ENCODE measurements around the gene SLITRK6.
"Not testable (repeated sequence)": the region's sequence is repeated elsewhere in the genome, so short reads cannot be mapped to it uniquely, and the experiment has no call there.

SLITRK6 gene

DNA sequence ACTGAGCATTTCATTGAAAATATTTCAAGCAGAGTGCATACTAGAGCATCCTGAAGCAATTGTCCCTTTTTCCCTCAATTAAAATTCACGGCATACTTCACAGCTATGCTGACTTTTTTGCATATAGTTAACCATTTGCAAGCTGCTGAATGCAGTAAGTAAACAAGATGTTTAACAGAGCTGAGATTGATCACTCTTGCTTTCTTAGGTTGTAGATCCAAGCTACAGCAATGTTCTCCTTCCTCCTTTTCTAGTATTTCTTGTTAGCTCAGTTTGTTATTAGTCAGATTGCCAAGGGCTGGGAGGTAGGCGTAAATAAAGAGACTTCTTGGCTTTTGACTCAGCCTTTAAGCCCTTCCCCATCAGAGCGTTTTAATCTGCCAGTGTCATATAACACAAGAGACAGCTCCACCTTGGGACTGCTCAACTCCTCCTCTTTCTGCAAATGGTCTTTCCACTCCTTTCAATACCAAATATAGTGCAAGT lies at the start of gene SLITRK6:
TSS of gene SLITRK6 (minus strand) at position 323 of the 486 bp plus-strand sequence. CDS start 2,911 bp downstream, outside the sequence.
- no peak for DNase-seq

DNA sequence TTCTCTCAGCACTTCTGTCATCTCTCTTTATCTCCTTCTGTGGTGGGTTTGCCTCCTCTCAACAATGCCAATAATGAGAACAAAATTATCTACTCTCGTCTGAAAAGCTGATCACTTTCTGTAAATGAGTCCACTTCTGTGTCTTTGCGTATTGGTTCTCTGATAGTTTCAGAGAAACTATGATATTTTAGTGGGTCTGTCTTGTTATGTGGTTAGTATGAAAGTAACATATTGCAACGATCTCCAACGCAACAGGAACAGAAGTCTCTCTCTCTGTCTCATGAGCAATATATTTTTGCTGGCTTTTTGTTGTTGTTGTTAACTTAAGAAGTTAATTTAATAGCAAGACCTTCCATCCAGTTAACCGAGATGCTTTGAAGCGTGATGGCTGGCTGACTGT lies 47.8 kb upstream of the SLITRK6 start:
- DNase-seq: no peak

- DNase-seq: no peak
Measured at GRCh38 chr13:85841427-85841826, 42.2 kb upstream of the SLITRK6 start.

GRCh38 chr13:85833921-85834320 lies 34.7 kb upstream of the SLITRK6 start:
- DNase-seq: no peak

DNA sequence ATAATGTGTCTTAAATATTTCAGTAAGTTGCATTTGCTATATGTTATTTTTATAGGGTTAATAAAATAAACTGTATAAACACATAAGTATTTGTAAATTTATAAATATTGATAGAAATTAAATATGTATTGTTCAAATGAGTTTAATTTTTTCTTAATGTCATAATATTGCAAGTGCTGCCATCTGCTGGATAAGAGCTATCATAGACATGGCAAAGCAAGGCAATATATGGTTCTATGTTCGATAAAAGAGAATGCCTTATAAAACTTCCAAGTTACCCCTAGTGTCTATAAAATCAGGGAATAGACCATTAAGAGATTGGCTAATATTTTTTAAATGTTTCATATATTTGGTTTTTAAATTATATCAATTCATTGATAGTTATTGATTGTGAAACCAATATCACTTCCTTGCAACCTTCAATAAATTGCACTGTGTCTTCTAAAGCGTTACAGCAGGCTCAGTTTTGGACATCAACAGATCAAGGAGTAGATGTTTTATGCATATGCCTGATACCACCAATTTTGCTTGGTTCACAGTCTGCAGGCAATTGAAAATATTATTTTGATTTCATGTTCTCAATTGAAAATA lies 29.0 kb upstream of the SLITRK6 start:
- DNase-seq: no peak

- DNase-seq: no peak
Measured at GRCh38 chr13:85825454-85825853, 26.2 kb upstream of the SLITRK6 start.

DNA sequence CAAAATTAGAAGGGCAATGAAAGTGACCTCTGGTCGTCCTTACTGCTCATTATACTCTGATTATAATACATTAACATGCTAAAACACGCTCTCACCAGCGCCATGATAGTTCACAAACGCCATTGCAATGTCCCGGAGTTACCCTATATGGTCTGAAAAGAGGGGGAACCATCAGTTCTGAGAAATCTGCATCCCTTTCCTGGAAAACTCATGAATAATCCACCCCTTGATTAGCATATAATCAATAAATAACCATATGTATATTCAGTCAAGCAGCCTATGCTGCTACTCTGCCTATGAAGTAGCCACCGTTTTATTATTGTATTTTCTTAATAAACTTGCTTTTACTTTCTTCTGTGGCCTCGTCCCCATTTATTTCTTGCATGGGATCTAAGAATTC lies 24.6 kb upstream of the SLITRK6 start:
- no peak for DNase-seq

DNA sequence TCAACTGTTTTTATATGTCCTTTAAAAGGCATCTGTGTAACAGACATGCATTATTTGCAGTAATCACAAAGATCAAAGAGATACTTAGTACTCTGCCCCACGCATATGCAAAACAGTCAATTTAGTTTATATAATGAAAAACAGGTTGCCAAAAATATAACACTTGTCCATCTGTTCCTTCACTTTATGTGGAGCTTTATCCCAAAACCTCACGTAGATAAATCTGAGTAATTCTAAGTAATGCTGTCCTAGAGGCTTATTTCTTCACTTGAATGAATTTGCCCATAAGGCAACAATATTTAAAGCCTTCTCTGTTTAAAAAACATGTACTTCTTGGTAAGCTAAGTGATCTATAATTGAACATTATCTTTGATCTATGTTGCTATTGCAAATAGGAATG lies 20.3 kb upstream of the SLITRK6 start:
- no peak for DNase-seq

- no peak for DNase-seq
Measured at GRCh38 chr13:85816413-85816812, 17.2 kb upstream of the SLITRK6 start.

DNA sequence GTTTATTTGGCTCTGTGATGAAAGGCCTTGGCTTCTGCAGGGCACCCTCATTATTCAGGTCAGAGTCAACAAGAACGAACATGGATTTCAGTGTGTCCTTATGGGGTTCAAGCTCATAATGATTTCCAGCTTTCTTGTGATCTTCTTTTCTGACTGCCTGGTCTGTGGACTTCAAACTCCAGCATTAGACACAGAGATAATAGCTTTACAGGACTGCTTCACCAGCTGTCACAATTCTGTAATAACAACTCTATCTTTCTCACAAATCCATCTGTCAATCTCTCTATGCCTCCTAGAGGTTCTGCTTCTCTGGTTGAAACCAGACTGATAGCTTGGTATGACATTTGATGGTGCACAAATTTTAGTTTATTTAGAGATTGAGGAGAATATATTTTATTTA lies 13.1 kb upstream of the SLITRK6 start:
- DNase-seq: no peak

GRCh38 chr13:85808811-85809210 lies 9.6 kb upstream of the SLITRK6 start:
- DNase-seq: no peak

DNA sequence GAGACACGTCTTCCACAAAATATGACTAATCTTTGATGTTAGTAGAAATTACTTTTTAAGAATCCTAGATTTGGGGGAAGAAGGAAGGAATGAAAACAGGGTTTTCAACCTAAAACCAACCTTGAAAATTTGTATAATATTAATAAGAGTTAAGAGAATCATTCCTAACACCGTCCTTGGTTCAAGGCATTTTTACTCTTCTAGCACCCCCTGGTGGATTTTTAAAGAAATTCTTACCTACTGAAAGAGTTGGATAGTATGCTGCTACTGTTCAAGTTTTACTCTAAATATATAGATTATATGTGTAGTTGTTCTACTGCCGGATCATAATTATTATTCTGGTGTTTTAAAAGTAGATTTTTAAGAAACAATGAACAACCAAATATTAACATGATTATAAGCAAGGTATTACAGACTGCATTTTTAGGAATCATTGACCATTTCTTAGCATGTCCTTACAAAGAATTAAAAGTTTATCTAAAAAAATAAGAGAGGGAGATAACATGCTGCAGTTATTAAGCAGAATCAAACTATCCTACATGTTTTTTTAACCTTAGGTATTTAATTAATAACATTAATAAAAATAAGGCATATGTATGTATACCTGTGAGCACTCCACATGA lies 7.4 kb upstream of the SLITRK6 start:
- no peak for DNase-seq

GRCh38 chr13:85798556-85798955 lies 663 bp downstream of the SLITRK6 start:
- DNase-seq: no peak

- DNase-seq: no peak
Measured at GRCh38 chr13:85797311-85797710, 1.9 kb downstream of the SLITRK6 start.

DNA sequence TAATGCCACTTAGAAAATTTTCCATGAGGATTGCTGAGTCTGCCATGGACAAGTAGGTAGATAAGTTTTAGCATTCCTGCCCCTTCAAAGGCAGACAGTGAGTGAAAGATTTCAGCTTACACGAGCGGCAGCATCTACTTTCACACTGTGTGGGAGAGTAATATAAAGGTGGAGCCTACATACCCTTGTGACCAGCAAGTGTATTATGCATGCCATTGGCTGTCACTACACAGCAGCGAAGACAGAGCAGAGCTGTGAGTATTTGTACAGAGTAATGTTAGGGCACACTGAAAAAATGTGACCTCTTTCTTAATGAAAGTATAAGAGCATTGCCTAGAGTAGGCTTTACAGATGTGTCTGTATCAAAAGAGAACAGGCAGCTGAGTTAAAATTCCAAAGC lies 14.0 kb downstream of the SLITRK6 start:
- DNase-seq: no peak

GRCh38 chr13:85772367-85772766 lies 26.9 kb downstream of the SLITRK6 start:
- no peak for DNase-seq

DNA sequence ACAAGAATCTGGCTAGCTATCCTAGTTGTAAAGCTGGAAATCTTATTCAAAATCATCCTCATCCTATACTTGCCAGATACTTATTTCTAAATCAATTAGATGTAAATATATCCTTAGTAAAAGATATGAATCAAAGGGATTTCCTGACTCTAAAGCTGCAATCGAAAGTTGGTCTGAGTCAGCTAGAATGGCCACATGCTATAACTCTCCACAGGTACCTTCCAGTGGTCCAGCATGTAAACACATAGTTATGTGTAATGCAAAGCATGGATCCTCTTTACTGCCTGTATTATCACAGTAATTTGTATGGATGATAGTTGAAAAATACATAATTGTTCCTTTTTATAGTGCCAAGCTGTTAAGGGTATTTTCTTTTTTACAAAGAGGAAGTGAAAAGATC lies 27.4 kb downstream of the SLITRK6 start:
- DNase-seq: no peak

DNA sequence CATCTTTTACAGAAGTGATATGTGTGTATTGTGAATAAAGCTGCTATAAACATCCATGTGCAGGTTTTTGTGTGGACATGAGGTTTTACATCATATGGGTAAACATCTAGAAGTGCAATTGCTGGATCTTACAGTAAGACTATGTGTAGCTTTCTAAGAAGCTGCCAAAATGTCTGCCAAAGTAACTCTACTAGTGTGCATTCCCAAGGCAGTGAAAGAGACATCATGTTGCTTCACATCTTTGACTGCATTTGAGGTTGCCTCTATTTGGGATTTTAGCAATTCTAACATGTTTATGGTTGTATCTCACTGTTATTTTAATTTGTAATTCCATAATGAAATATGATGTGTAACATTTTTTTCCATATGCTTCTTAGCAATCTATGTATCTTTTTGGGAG lies 30.3 kb downstream of the SLITRK6 start:
- DNase-seq: no peak

GRCh38 chr13:85755123-85755522 lies 44.1 kb downstream of the SLITRK6 start:
- DNase-seq: no peak

DNA sequence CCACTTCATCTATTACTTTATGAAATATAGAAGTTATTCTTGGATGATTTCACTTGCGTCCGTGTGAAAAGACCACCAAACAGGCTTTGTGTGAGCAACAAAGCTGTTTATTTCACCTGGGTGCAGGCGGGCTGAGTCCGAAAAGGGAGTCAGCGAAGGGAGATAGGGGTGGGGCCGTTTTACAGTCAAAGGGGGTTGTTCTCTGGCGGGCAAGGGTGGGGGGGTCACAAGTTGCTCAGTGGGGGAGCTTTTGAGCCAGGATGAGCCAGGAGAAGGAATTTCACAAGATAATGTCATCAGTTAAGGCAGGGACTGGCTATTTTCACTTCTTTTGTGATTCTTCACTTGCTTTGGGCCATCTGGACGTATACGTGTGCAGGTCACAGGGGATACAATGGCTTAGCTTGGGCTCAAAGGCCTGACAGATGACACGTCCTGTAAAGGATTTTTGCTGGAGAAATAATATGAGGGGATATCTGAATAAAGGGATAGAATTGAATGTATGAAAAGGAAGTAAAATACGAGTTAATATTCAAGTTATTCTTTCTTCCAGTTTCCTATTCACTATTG lies 55.9 kb downstream of the SLITRK6 start:
- not testable (repeated sequence) for DNase-seq

Data from 8988T (cell line).